ENCODE measurements around the gene NDUFB10.

NDUFB10 gene

DNA sequence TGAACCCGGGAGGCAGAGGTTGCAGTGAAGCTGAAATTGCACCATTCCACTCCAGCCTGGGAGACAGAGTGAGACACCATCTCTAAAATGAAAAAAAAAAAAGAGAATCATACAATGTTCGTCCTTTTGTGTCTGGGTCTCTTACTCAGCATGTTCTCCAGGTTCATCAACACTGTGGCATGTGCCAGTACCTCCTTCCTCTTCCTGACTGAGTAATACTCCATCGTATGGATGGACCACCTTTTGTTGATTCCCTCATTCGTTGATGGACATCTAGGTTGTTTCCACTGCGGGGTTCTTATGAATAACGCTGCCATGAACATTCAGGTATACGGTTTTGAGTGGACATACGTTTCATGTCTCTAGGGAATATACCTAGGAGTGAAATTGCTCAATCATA lies 37.0 kb upstream of the NDUFB10 start:
- Histone ChIP-seq H3K9me3 (ENCODE audit: severe bottlenecking) (no peaks in the 10 kb centered on the region), H3K27ac (no peak overlapping the region), H3K36me3 (no peaks in the 10 kb centered on the region), H3K4me3 (ENCODE audit: low read depth, low read length) (no peak overlapping the region), H3K27me3 (ENCODE audit: insufficient read depth, low read depth, severe bottlenecking) (peaks cover 33% of the 10 kb centered on the region)
- TF ChIP-seq, protein P1, sequence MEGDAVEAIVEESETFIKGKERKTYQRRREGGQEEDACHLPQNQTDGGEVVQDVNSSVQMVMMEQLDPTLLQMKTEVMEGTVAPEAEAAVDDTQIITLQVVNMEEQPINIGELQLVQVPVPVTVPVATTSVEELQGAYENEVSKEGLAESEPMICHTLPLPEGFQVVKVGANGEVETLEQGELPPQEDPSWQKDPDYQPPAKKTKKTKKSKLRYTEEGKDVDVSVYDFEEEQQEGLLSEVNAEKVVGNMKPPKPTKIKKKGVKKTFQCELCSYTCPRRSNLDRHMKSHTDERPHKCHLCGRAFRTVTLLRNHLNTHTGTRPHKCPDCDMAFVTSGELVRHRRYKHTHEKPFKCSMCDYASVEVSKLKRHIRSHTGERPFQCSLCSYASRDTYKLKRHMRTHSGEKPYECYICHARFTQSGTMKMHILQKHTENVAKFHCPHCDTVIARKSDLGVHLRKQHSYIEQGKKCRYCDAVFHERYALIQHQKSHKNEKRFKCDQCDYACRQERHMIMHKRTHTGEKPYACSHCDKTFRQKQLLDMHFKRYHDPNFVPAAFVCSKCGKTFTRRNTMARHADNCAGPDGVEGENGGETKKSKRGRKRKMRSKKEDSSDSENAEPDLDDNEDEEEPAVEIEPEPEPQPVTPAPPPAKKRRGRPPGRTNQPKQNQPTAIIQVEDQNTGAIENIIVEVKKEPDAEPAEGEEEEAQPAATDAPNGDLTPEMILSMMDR (IDR thresholded peaks at IDR 0.05; ENCODE audit: low read depth, low read length): no peak
- DNase-seq: no peak

DNA sequence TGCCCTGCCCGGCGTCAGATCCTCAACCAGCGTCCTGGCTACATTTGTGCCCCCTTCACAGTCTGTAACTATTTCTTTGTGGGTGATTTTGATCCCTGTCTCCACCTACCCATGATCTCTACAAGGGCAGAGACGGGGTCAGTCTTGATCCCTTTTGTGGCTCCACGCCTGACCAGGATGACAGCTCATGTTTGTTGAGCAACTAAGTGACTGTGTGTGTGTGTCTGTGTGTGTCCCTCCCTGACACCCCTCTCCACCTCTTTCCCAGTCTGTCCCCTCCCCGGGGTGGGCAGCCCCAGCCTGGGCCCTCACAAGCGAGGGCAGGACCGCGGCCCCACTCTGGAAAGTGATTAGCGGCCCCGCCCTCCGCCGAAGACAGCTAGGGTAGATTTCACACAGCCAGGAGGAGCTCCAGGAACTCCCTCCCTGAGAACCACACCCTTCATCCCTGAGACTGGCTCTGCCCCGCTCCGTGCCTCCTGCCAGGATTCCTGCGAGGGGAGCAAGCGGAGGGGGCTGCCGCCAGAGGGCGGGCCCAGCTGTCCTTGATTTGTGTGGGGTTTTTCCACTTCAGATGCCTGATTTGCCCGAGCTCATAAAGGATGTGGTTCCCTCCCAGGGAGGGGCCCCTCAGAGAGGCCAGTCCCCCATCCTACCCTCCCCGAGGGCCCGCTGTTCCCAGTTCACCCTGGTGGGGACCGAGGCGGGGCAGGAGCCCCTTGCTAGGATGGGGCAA lies 35.9 kb upstream of the NDUFB10 start:
- Histone ChIP-seq H3K9me3 (ENCODE audit: severe bottlenecking) (no peaks in the 10 kb centered on the region), H3K27me3 (ENCODE audit: insufficient read depth, low read depth, severe bottlenecking) (peaks cover 26% of the 10 kb centered on the region), H3K4me3 (ENCODE audit: low read depth, low read length) (no peak overlapping the region), H3K36me3 (no peaks in the 10 kb centered on the region), H3K27ac (no peak overlapping the region)
- TF ChIP-seq, protein P1 (IDR thresholded peaks at IDR 0.05; ENCODE audit: low read depth, low read length): peak; percentile 61
- DNase-seq: peak; percentile 81

DNA sequence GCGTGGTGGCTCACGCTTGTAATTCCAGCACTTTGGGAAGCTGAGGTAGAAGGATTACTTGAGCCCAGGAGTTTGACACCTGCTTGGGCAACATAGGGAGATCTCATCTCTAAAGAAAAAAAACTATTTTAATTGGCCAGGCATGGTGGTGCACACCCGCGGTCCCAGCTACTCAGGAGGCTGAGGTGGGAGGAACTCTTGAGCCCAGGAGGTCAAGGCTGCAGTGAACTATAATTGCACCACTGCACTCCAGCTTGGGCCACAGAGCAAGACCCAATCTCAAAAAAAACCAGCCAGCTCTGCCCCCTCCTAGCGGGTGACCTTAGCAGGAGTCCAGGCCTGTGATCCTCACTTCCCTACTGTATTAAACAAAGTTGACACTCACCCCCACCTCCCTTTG lies 35.2 kb upstream of the NDUFB10 start:
- no peak overlapping the region for H3K27ac ChIP-seq
- peaks cover 20% of the 10 kb centered on the region for H3K27me3 ChIP-seq (ENCODE audit: insufficient read depth, low read depth, severe bottlenecking)
- H3K4me3 ChIP-seq (ENCODE audit: low read depth, low read length): no peak overlapping the region

DNA sequence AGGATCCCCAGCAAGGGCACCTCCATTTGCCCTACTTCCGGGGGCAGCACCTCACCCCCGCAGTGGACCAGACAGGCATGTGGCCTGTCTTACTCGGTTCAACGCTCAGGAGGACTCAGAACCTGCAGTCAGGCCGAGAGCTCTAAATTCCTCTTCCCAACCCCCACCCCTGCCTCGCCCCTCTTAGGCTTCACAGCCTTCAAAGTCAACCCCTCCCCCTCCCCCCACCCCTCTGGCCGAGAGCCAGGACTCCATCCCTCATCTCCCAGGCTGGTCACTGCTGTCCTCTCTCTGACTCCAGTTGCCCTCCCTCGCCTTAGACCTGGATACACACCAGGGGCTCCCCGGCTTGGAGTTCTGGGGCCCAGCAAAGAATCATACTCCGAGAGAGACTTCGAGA lies 33.1 kb upstream of the NDUFB10 start:
- TF ChIP-seq, protein P1 (IDR thresholded peaks at IDR 0.05; ENCODE audit: low read depth, low read length): no peak
- no peak overlapping the region for H3K4me3 ChIP-seq (ENCODE audit: low read depth, low read length)
- H3K36me3 ChIP-seq: no peaks in the 10 kb centered on the region
- no peak overlapping the region for H3K27ac ChIP-seq
- peaks cover 4% of the 10 kb centered on the region for H3K27me3 ChIP-seq (ENCODE audit: insufficient read depth, low read depth, severe bottlenecking)
- no peaks in the 10 kb centered on the region for H3K9me3 ChIP-seq (ENCODE audit: severe bottlenecking)
- no peak for DNase-seq

More for the DNA sequence above, 35.2 kb upstream of the NDUFB10 start:
- TF ChIP-seq, protein P1 (IDR thresholded peaks at IDR 0.05; ENCODE audit: low read depth, low read length): no peak
- no peak for DNase-seq
- Histone ChIP-seq H3K36me3 (no peaks in the 10 kb centered on the region), H3K9me3 (ENCODE audit: severe bottlenecking) (no peaks in the 10 kb centered on the region)

DNA sequence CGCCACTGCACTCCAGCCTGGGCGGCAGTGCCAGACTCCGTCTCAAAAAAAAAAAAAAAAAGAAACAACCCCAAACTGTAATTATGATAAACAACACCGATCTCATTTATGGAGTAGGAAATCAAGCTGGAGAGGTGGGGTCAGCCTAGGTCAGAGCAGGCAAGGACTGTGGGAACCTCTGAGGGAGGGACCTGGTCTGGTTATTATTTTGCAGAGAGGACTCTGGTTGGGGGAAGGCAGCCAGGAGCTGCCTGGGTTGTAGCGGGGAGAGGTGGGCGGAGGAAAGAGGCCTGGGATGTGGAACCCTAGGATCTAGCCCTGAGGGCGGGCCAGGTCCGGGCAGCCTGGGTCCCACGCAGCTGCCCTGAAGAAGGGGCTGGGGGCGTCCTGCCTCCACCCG lies 30.2 kb upstream of the NDUFB10 start:
- TF ChIP-seq, protein P1 (IDR thresholded peaks at IDR 0.05; ENCODE audit: low read depth, low read length): no peak
- H3K27ac ChIP-seq: peak overlapping the region; percentile 49
- no peaks in the 10 kb centered on the region for H3K9me3 ChIP-seq (ENCODE audit: severe bottlenecking)
- H3K4me3 ChIP-seq (ENCODE audit: low read depth, low read length): peak overlapping the region; percentile 48
- peak; percentile 54 for DNase-seq
- H3K36me3 ChIP-seq: no peaks in the 10 kb centered on the region
- H3K27me3 ChIP-seq (ENCODE audit: insufficient read depth, low read depth, severe bottlenecking): no peaks in the 10 kb centered on the region

Measured in WERI-Rb-1 (cell line).